Activated naive CD8-positive, alpha-beta T cell treated with anti-CD3 and anti-CD28 coated beads, Interleukin-2, amount 50 U/mL, for 24 hours (primary cell): ENCODE measurements around the gene TIMM10B.
A peak's percentile ranks its signal among the peaks of the same experiment; 100 is the strongest.
"Not testable (repeated sequence)": the region's sequence is repeated elsewhere in the genome, so short reads cannot be mapped to it uniquely, and the experiment has no call there.

Experiments
- ATAC-seq: fragments of 150-1000 bp; cut with Tn5 transposase; one replicate; pipeline ENCODE4 v1.10.0; 2021
- DNase-seq: peaks from one replicate; pipeline ENCODE4 v3.0.0; 2021
- H3K27ac Mint-ChIP-seq: one replicate; pipeline ENCODE4 v1.8.0; 2021; ENCODE audit warnings: mild to moderate bottlenecking, mixed read lengths
- H3K27me3 Mint-ChIP-seq: one replicate; pipeline ENCODE4 v1.8.0; 2021; ENCODE audit warnings: mixed read lengths
- H3K36me3 Mint-ChIP-seq: one replicate; pipeline ENCODE4 v1.8.0; 2021; ENCODE audit warnings: low read depth, mixed read lengths
- H3K4me1 Mint-ChIP-seq: one replicate; pipeline ENCODE4 v1.8.0; 2021; ENCODE audit warnings: mixed read lengths
- H3K4me3 Mint-ChIP-seq: one replicate; pipeline ENCODE4 v1.8.0; 2021; ENCODE audit warnings: mild to moderate bottlenecking, moderate library complexity, mixed read lengths
- H3K9me3 Mint-ChIP-seq: one replicate; pipeline ENCODE4 v1.8.0; 2021; ENCODE audit warnings: mixed read lengths

The TIMM10B gene

DNA sequence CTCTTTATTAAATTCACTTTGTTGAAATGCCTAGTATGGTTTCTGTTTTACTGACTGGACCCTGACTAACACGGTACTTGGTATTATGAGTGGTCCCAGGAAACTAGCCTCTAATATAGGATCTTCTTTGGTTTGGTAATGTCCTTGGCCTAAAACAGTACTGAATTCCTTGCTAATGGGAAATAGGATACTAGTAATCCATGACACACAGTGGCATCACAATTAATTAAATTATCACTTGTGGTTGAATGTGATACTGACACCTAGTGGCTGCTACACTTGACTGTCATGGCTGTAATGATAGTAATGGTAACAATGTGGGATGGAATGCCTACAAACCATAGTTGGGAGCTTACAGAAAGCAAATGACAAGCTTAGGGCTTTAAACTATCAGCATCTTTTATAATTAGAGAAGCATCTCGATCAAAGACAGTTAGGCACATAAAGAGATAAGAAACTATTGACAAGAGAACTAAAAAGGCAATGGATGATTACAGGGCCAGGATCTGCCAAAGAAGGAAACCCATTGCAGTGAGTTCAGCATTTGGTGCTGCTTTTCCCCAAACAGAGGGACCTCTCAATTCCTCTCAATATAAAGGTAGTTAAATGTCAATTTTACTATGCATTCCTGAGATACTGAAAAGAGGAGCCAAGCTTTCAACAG lies 24.4 kb downstream of the TIMM10B start:
- H3K4me1 Mint-ChIP-seq: peaks cover 2% of the 10 kb centered on the region
- H3K9me3 Mint-ChIP-seq: no peaks in the 10 kb centered on the region
- peaks cover 22% of the 10 kb centered on the region for H3K36me3 Mint-ChIP-seq
- H3K27ac Mint-ChIP-seq: no peak overlapping the region
- no peaks in the 10 kb centered on the region for H3K27me3 Mint-ChIP-seq
- ATAC-seq (peak; percentile 52), DNase-seq (no peak)
- H3K4me3 Mint-ChIP-seq: no peak overlapping the region

DNA sequence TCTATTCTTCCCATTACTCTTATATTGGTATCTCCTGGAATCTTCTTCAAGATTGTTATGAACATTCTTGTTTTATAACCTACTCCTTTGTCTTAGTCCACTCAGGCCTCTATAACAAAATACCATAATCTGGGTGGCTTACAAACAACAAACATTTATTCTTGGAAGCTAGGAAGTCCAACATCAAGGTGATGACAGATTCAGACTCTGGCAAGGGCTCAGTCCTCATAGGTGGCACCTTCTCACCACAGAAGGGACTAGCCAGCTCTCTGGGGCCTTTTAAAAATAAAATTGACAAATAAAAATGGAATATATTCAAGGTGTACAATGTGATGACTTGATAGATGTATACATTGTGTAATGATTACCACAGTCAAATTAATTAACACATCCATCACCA lies 35.6 kb downstream of the TIMM10B start:
- Mint-ChIP-seq H3K4me1 (no peaks in the 10 kb centered on the region), H3K27me3 (no peaks in the 10 kb centered on the region), H3K4me3 (no peak overlapping the region), H3K27ac (no peak overlapping the region), H3K36me3 (peaks cover 38% of the 10 kb centered on the region), H3K9me3 (no peaks in the 10 kb centered on the region)
- ATAC-seq (no peak), DNase-seq (no peak)

DNA sequence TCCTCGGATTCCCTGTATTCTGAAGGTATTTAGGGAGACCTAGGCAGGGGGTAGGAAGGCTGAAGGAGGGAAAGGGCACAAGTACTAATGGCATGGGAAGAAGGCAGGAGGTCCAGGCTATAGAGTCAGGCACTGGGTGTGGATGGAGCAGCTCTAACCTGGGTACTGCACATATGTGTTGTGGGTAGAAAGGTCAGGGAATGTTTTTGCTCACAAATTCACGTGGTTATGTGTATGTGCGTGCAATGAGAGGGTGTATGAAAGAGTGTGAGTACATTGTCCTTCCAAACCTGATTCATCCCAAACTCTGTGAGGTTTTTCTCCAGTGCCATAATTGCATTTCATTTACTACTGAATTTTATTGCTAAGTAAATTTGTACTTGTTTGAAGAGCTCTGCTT lies 39.0 kb downstream of the TIMM10B start:
- Mint-ChIP-seq H3K4me1 (peaks cover 19% of the 10 kb centered on the region), H3K4me3 (no peak overlapping the region), H3K9me3 (no peaks in the 10 kb centered on the region), H3K27ac (no peak overlapping the region), H3K36me3 (peaks cover 39% of the 10 kb centered on the region), H3K27me3 (no peaks in the 10 kb centered on the region)
- no peak for ATAC-seq
- no peak for DNase-seq

DNA sequence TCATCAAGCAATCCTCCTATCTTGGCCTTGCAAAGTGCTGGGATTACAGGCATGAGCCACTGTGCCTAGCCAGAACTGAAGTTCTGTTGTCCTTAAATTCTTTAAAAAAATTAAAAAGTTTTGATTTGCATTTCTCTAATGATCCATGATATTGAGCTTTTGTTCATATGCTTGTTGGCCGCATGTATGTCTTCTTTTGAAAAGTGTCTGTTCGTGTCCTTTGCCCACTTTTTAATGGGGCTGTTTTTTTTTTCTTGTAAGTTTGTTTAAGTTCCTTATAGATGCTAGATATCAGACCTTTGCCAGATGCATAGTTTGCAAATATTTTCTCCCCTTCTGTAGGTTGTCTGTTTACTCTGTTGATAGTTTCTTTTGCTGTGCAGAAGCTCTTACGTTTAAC lies 40.6 kb downstream of the TIMM10B start:
- DNase-seq, H3K4me3 Mint-ChIP-seq, H3K9me3 Mint-ChIP-seq, H3K27me3 Mint-ChIP-seq, ATAC-seq, H3K27ac Mint-ChIP-seq: not testable (repeated sequence)
- H3K4me1 Mint-ChIP-seq: peaks cover 33% of the 10 kb centered on the region
- H3K36me3 Mint-ChIP-seq: peaks cover 35% of the 10 kb centered on the region

DNA sequence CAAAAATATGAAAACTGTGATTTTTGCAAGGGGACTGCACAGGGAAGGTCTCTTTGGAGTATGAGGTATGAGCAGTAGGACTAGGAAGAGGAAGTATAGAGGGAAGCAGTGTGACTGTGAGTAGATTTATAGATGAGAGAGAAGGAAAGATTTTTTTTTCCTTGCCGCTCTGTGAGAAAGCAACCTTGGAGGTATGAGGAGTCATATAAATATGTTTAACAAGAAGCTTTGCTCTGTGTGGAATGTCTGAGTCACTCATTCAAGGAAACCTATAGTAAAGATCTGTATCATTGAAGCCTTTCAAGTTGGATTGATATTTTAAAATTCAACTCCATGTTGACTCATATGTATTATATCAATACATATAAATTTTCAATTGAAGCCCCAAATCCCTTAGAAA lies 42.0 kb downstream of the TIMM10B start:
- peak overlapping the region; percentile 63 for H3K27ac Mint-ChIP-seq
- no peak overlapping the region for H3K4me3 Mint-ChIP-seq
- H3K36me3 Mint-ChIP-seq: peaks cover 36% of the 10 kb centered on the region
- H3K9me3 Mint-ChIP-seq: no peaks in the 10 kb centered on the region
- DNase-seq (no peak), ATAC-seq (peak; percentile 82)
- no peaks in the 10 kb centered on the region for H3K27me3 Mint-ChIP-seq
- H3K4me1 Mint-ChIP-seq: peaks cover 40% of the 10 kb centered on the region

DNA sequence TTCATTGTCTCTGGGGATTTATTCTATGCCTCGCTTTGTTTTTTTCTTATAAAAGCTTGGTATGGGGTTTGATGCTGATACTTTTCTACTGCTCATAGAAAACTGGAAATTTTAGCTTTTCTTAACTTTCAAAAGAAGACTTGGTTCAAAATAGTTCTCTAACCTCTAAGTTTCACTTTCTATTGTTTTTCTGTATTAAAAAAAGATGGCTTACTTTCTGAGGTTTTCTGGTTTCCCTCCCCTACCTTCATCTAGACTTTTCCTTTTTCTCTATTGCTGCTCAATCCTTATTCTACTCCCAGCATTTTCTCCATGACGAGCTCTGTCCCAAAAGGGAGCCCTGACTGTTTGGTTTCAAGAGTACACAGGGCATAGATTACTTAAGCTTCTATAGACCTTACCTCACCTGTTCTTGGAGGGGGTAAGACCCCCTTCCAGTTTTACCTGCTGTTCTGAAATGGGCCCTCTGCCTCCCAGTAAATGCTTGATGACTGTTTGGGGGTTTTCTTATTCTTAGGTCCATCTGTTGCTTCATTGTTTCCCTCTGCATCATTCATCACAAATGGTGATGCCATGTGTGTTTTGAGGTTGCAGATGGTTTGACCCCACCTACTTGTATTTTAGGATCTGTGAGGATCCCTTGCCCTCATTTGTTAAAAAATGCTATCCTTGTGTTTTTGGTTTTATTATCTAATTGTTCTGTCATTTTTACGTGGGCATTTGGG lies 45.3 kb downstream of the TIMM10B start:
- Mint-ChIP-seq H3K27ac (peak overlapping the region; percentile 82), H3K4me3 (peak overlapping the region; percentile 44), H3K4me1 (peaks cover 40% of the 10 kb centered on the region), H3K9me3 (no peaks in the 10 kb centered on the region), H3K36me3 (peaks cover 23% of the 10 kb centered on the region), H3K27me3 (no peaks in the 10 kb centered on the region)
- ATAC-seq (peak; percentile 13), DNase-seq (no peak)

DNA sequence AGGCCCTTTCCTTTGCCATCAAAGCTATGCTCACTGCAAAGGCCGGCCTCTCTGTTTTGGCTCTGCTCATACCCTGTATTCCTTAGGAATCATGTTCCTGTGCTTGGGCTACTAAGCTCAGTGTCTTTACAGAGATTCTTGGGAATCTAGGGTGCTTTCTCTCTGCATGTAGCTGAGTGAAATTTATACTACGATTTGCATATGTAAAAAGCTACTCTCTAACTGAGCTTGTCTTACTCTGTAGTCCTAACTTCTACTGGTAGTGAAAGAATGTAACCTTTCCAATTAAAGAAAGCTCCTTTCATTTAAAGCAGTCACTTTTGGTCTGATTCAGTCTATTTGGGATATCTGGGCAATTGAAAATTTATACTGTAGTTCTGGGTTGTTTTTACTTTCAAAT lies 48.0 kb downstream of the TIMM10B start:
- ATAC-seq: no peak
- no peak overlapping the region for H3K27ac Mint-ChIP-seq
- H3K27me3 Mint-ChIP-seq: no peaks in the 10 kb centered on the region
- no peak overlapping the region for H3K4me3 Mint-ChIP-seq
- peaks cover 16% of the 10 kb centered on the region for H3K36me3 Mint-ChIP-seq
- no peak for DNase-seq
- no peaks in the 10 kb centered on the region for H3K9me3 Mint-ChIP-seq
- peaks cover 25% of the 10 kb centered on the region for H3K4me1 Mint-ChIP-seq

DNA sequence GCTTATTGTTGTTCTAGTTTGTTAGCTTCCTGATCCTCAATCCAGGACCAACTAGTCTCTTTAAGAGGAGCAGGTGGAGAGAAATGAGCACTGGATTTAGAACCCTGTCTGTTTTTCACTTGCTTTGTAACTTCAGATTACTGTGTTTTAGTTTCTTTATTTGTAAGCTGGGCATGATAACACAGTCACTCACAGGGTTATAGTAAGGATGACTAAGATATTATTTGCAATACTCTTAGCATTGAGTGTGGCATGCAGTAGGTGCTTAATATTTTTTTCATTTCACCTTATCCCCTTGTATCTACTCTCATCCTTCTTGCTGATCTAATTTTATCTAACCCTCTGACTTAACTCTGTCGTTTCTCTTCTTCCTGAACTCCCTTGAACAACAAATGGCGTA lies 49.5 kb downstream of the TIMM10B start:
- Mint-ChIP-seq H3K4me3 (no peak overlapping the region), H3K27me3 (no peaks in the 10 kb centered on the region), H3K27ac (no peak overlapping the region), H3K4me1 (peaks cover 17% of the 10 kb centered on the region), H3K36me3 (peaks cover 10% of the 10 kb centered on the region), H3K9me3 (no peaks in the 10 kb centered on the region)
- ATAC-seq (no peak), DNase-seq (no peak)

DNA sequence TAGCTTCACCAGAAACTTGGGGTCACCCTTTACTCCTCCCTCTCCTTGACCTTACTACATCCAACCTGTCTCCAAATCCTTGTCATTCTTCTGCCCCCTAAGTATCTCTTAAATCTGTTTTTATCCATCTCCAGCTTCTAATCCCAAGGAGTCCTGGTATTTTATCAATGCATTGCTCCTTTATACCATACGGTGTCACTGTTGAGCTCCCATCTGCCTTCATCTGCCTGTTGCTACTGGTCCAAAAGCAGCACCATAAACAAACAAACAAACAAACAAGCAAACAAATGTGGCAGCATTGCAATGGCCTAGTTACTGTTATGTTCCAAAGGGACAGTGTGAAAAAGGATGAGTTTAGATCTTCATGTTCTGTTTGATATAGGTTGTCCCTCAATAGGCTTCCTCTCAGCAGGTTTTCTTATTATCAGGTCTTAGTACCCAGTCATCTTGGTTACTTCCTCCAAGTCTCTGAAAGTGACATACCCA lies 50.0 kb downstream of the TIMM10B start:
- ATAC-seq (no peak), DNase-seq (no peak)
- H3K36me3 Mint-ChIP-seq: peaks cover 5% of the 10 kb centered on the region
- H3K4me3 Mint-ChIP-seq: no peak overlapping the region
- no peaks in the 10 kb centered on the region for H3K27me3 Mint-ChIP-seq
- H3K27ac Mint-ChIP-seq: no peak overlapping the region
- peaks cover 12% of the 10 kb centered on the region for H3K4me1 Mint-ChIP-seq
- H3K9me3 Mint-ChIP-seq: no peaks in the 10 kb centered on the region
